ENCODE measurements around the gene MAN1A1.

DNA sequence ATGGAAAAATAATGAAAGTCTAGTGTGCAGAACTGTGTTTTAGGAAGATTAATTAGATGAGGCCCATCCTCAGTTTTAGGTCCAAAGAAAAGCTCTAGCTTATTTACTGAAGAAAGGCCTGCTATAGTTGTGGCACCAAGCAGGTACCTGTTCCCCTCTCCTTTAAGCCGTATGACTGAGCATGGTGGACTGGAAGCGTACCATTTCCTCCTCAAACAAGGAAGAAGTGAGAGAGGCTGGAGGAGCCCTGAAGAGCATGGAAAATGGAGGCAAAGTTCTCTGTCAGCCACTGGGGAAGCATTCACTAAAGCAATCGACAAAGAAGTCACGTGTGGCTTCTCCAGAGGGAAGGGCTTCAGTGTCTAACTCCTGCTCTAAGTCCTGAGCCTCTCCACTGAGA lies 100.2 kb downstream of the MAN1A1 start:
- TF ChIP-seq, protein P1, sequence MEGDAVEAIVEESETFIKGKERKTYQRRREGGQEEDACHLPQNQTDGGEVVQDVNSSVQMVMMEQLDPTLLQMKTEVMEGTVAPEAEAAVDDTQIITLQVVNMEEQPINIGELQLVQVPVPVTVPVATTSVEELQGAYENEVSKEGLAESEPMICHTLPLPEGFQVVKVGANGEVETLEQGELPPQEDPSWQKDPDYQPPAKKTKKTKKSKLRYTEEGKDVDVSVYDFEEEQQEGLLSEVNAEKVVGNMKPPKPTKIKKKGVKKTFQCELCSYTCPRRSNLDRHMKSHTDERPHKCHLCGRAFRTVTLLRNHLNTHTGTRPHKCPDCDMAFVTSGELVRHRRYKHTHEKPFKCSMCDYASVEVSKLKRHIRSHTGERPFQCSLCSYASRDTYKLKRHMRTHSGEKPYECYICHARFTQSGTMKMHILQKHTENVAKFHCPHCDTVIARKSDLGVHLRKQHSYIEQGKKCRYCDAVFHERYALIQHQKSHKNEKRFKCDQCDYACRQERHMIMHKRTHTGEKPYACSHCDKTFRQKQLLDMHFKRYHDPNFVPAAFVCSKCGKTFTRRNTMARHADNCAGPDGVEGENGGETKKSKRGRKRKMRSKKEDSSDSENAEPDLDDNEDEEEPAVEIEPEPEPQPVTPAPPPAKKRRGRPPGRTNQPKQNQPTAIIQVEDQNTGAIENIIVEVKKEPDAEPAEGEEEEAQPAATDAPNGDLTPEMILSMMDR (conservative IDR thresholded peaks at IDR 0.05 in 1 of 2, IDR thresholded peaks at IDR 0.05 in 1 of 2; ENCODE audit: extremely low read depth in 1 of 2, insufficient read depth in 1 of 2, low read depth in 1 of 2, low read length in 2 of 2), result no peak
- TF ChIP-seq EZH2 (IDR thresholded peaks at IDR 0.05; ENCODE audit: borderline replicate concordance, low read length), result no peak

Data from mammary epithelial cell (primary cell).